Keratinocyte (primary cell): ENCODE measurements around the gene CCDC171.

ENCODE experiments used
- CTCF ChIP-seq, 3 experiments: IDR thresholded peaks in 1 of 3; conservative IDR thresholded peaks in 1 of 3; optimal IDR thresholded peaks in 1 of 3; 2 replicates in 2 of 3; 3 replicates in 1 of 3; pipeline versions ENCODE3 to v1.5.1; 2011; ENCODE audit warnings: low read length in 3 of 3, mild to moderate bottlenecking in 3 of 3, moderate library complexity in 2 of 3, control low read depth in 1 of 3, inconsistent platforms in 1 of 3; ENCODE audit not compliant: insufficient read depth in 2 of 3; ENCODE audit errors: extremely low read depth in 1 of 3
- EZH2 ChIP-seq: IDR thresholded peaks from one replicate; pipeline ENCODE4 v1.6.1; 2012; ENCODE audit warnings: inconsistent platforms, mild to moderate bottlenecking, low read length, moderate library complexity

- TF ChIP-seq CTCF (optimal IDR thresholded peaks at IDR 0.05 in 1 of 3, IDR thresholded peaks at IDR 0.05 in 1 of 3, conservative IDR thresholded peaks at IDR 0.05 in 1 of 3; ENCODE audit: extremely low read depth in 1 of 3, insufficient read depth in 2 of 3, low read length in 3 of 3) (no peak), EZH2 (no peak)
Observed at GRCh38 chr9:16001856-16002255, 449.0 kb downstream of the CCDC171 start.
